Right lobe of liver (tissue), 6 donors: ENCODE data around the gene IQCF6. TPM values are rescaled to one million over a fixed set of nuclear protein-coding genes. Genes with fewer than 3 reads are reported as not detected.
"Not testable (repeated sequence)": the region's sequence is repeated elsewhere in the genome, so short reads cannot be mapped to it uniquely, and the experiment has no call there.

Source experiments
- ATAC-seq, 4 donors: fragments of 200-7000 bp; cut with Tn5 transposase; one replicate each; pipeline ENCODE4 v1.9.1; 2020; ENCODE audit warnings: mild to moderate bottlenecking in 4 of 4, moderate library complexity in 4 of 4
- DNase-seq, 3 donors: peaks; one replicate each; pipeline ENCODE4 v3.0.0-alpha.2; 2020
- H3K27ac ChIP-seq, 3 donors: fragments of 200-600 bp; one replicate each; pipeline ENCODE4 v1.8.0; 2022
- H3K27me3 ChIP-seq, 2 donors: fragments of 200-600 bp; one replicate each; pipeline ENCODE4 v1.8.0; 2022
- H3K36me3 ChIP-seq, 4 donors: fragments of 200-600 bp; sonication (generic) in 1 of 4; one replicate each; pipeline versions ENCODE4 v1.5.1 to v1.8.0; 2017 to 2022; ENCODE audit warnings: control low read depth in 1 of 4
- H3K4me1 ChIP-seq, 4 donors: fragments of 200-600 bp; sonication (generic) in 1 of 4; one replicate each; pipeline versions ENCODE4 v1.5.1 to v1.8.0; 2017 to 2022; ENCODE audit warnings: control low read depth in 1 of 4
- H3K4me3 ChIP-seq, 3 donors: fragments of 200-600 bp; one replicate each; pipeline ENCODE4 v1.8.0; 2022
- H3K9me3 ChIP-seq, 4 donors: fragments of 200-600 bp; sonication (generic) in 1 of 4; one replicate each; pipeline versions ENCODE4 v1.5.1 to v1.8.0; 2017 to 2022; ENCODE audit warnings: control low read depth in 1 of 4
- POLR2A ChIP-seq: fragments of 450-650 bp; IDR thresholded peaks from one replicate; pipeline ENCODE4 v1.6.1; 2017; ENCODE audit warnings: antibody characterized with exemption, mild to moderate bottlenecking
- WGBS: methylation state at CpG from one replicate; pipeline ENCODE4 v1.1.6; 2018; ENCODE audit warnings: low coverage, low lambda C conversion rate; ENCODE audit not compliant: insufficient coverage; ENCODE audit errors: missing lambda C conversion rate; 5-methylcytosine and 5-hydroxymethylcytosine counted together
- intact Hi-C, 2 donors: fragments of 100-400 bp; cut with DNase I; formaldehyde crosslinking; loops; one replicate each; pipeline versions ENCODE4 v1.11.2 to v1.14.1; 2022
- total RNA-seq, 6 experiments: library from RNA; depleted of rRNA in 2 of 6; stranded (reverse); fragments of >200 nt in 2 of 6; fragmentation: NEBNext Ultra II Directional in 3 of 6; extraction: Animal tissue kit (Norgen Biotek cat#: 25700) in 3 of 6; gene quantifications; one replicate each; pipeline versions ENCODE4 v1.1.0 to v1.2.4, GENCODE V29; 2016 to 2023
- TF ChIP-seq, protein P1 (sequence below), 4 donors: fragments of 200-600 bp in 3 of 4; fragments of 450-650 bp in 1 of 4; IDR thresholded peaks; one replicate each; pipeline versions ENCODE4 v1.5.1 to v1.8.0; 2016 to 2022; ENCODE audit warnings: antibody characterized with exemption in 4 of 4, mild to moderate bottlenecking in 2 of 4
- donor health status: DM: no; HTN: yes; CAD: no.
- donor health status: DM: no; HTN: no; CAD: no.
- donor health status: DM: no; HTN: no; CAD: no.
- donor health status: DM: no; HTN: yes; CAD: no.
- donor health status: DM: no; HTN: yes; CAD: no.

The IQCF6 gene
- total RNA-seq, 6 experiments from 2014 or later, result not detected

DNA sequence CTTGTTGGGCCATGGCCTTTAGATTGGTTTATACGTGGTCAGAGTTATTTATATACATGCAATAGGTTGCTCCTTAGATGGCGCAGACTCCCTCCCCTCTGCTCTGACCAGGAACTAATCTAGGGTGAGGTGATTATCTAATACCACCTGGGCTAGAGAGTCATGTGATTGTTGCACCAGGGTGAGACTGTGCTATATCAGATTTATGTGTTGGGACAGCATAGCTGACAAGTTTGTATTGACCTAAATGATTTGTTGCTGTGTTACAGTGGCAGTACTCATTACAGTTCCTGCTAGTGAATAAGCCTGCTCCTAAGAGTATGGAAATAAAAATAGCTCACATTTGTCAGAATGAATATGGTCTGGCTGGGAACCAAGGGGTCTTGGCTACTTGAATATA, 7.2 kb upstream of the IQCF6 start:
- no peak overlapping the region for H3K27ac ChIP-seq
- ATAC-seq, result no peak
- intact Hi-C loops, result no loop called here
- WGBS, result 79% methylated on average over 2 of the region's 2 CpGs
- H3K27me3 ChIP-seq, result no peaks in the 10 kb centered on the region
- no peak for DNase-seq
- TF ChIP-seq, protein P1, sequence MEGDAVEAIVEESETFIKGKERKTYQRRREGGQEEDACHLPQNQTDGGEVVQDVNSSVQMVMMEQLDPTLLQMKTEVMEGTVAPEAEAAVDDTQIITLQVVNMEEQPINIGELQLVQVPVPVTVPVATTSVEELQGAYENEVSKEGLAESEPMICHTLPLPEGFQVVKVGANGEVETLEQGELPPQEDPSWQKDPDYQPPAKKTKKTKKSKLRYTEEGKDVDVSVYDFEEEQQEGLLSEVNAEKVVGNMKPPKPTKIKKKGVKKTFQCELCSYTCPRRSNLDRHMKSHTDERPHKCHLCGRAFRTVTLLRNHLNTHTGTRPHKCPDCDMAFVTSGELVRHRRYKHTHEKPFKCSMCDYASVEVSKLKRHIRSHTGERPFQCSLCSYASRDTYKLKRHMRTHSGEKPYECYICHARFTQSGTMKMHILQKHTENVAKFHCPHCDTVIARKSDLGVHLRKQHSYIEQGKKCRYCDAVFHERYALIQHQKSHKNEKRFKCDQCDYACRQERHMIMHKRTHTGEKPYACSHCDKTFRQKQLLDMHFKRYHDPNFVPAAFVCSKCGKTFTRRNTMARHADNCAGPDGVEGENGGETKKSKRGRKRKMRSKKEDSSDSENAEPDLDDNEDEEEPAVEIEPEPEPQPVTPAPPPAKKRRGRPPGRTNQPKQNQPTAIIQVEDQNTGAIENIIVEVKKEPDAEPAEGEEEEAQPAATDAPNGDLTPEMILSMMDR (IDR thresholded peaks at IDR 0.05), result no peak
- TF ChIP-seq POLR2A, result no peak
- H3K36me3 ChIP-seq, result no peaks in the 10 kb centered on the region
- H3K4me3 ChIP-seq, result no peak overlapping the region
- no peaks in the 10 kb centered on the region for H3K9me3 ChIP-seq
- H3K4me1 ChIP-seq, result no peaks in the 10 kb centered on the region

DNA sequence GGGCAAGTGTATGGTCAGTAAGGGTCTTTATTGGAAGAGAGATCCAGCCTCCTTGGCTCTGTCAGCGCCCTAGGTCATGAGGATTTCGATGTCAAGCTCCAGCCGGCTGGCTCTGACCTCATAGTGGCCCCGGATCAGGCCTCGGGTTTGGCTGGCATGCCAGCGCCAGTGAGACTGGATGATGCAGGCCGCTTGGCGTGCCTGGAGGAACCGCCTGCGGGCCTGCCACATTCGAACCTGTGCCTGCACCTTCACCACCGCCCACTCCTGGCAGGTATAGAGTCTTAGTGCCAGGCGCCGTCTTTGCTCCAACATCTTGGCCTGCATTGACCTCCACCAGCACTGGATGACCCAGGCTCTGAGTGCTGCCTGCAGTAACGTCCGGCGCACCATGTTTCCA, 483 bp downstream of the IQCF6 start:
- H3K36me3 ChIP-seq, result no peaks in the 10 kb centered on the region
- no peaks in the 10 kb centered on the region for H3K27me3 ChIP-seq
- DNase-seq (no peak), ATAC-seq (no peak)
- no peak for TF ChIP-seq POLR2A
- TF ChIP-seq, protein P1 (IDR thresholded peaks at IDR 0.05), result no peak
- no peaks in the 10 kb centered on the region for H3K9me3 ChIP-seq
- H3K4me3 ChIP-seq, result no peak overlapping the region
- WGBS, result 93% methylated on average over 3 of the region's 17 CpGs
- intact Hi-C loops, result no loop called here
- no peaks in the 10 kb centered on the region for H3K4me1 ChIP-seq
- H3K27ac ChIP-seq, result no peak overlapping the region

DNA sequence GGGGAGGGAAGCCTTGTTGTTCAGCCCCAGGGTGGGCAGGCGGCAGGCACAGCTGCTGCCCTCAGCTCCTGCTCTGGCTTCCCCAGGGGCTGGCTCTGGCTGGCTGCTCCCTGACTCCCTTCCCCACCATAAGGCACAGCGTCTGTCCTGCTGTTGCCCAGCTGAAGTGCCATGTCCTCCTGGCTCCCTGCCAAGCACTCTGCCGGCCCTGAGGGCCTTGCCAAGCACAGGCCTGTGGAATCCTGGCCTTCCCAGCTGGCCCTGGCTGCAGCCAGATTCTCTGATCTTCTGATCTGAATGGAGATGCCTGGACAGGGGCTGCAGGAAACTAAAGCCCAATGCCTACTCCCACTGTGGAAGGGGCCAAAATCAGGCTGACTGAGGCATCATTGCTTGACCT, 1.1 kb downstream of the IQCF6 start:
- TF ChIP-seq, protein P1 (IDR thresholded peaks at IDR 0.05), result no peak
- TF ChIP-seq POLR2A, result no peak

DNA sequence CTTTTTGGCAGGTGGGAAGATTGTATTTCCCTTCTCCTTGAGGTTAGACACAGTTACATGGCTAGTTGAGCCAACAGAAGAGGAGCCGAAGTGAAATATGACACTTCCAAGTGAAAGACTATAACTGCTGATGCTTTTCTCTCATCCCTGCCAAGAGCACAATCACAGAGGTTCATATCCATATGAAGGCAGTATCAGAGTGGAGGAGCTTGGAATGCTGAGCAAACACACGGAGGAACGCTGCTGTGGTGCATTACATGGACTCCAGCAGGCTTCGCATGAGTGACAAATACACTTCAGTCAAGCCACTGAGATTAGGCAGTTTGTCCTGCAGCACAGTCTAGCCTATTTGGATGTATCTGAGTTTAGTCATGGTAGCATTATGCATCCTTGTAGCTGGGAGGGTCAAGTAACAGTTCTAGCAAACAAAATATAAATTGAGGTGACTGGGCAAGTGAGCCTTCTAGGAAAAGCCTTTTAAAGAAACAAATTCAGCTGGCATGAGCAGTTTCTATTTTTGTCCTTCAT, 5.4 kb downstream of the IQCF6 start:
- no peaks in the 10 kb centered on the region for H3K36me3 ChIP-seq
- intact Hi-C loops, result no loop called here
- 52% methylated on average over 2 of the region's 4 CpGs for WGBS
- no peaks in the 10 kb centered on the region for H3K27me3 ChIP-seq
- ATAC-seq (no peak), DNase-seq (no peak)
- no peaks in the 10 kb centered on the region for H3K9me3 ChIP-seq
- TF ChIP-seq, protein P1 (IDR thresholded peaks at IDR 0.05), result no peak
- no peak for TF ChIP-seq POLR2A
- no peak overlapping the region for H3K27ac ChIP-seq
- no peaks in the 10 kb centered on the region for H3K4me1 ChIP-seq
- no peak overlapping the region for H3K4me3 ChIP-seq

More for the DNA sequence above, 1.1 kb downstream of the IQCF6 start:
- no peaks in the 10 kb centered on the region for H3K36me3 ChIP-seq
- no peaks in the 10 kb centered on the region for H3K27me3 ChIP-seq
- ATAC-seq (peak; percentile 23 to 69 (median 57)), DNase-seq (peak; percentile 27 to 68 (median 65))
- intact Hi-C loops, result no loop called here
- H3K4me1 ChIP-seq, result no peaks in the 10 kb centered on the region
- no peak overlapping the region for H3K27ac ChIP-seq
- H3K4me3 ChIP-seq, result no peak overlapping the region
- WGBS, result no CpG with 5 or more reads among the region's 3 CpGs
- no peaks in the 10 kb centered on the region for H3K9me3 ChIP-seq

DNA sequence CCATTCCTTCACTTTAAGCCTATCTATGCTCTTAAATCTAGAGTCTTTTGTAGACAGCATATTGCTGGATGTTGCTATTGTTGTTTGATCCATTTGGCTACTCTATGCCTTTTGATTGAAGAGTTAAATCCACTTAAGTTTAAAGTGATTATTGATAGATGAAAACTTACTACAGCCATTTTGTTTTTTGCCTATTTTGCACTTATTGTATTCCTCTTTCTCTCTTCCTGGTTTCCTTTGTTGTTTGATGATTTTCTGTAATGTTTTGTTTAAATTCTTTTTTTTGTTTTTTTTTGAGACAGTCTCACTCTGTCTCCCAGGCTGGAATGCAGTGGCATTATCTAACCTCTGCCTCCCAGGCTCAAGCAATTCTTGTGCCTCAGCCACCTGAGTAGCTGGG, 19.8 kb downstream of the IQCF6 start:
- ATAC-seq (no peak), DNase-seq (no peak)
- TF ChIP-seq, protein P1 (IDR thresholded peaks at IDR 0.05), result no peak
- TF ChIP-seq POLR2A, result no peak
- H3K4me1 ChIP-seq, result no peaks in the 10 kb centered on the region
- intact Hi-C loops, result no loop called here
- peaks cover 0 to 2% (median 0%) of the 10 kb centered on the region in 4 donors for H3K9me3 ChIP-seq
- no peak overlapping the region for H3K27ac ChIP-seq
- no peak overlapping the region for H3K4me3 ChIP-seq
- peaks cover 0 to 6% of the 10 kb centered on the region in 2 donors for H3K27me3 ChIP-seq
- H3K36me3 ChIP-seq, result no peaks in the 10 kb centered on the region

DNA sequence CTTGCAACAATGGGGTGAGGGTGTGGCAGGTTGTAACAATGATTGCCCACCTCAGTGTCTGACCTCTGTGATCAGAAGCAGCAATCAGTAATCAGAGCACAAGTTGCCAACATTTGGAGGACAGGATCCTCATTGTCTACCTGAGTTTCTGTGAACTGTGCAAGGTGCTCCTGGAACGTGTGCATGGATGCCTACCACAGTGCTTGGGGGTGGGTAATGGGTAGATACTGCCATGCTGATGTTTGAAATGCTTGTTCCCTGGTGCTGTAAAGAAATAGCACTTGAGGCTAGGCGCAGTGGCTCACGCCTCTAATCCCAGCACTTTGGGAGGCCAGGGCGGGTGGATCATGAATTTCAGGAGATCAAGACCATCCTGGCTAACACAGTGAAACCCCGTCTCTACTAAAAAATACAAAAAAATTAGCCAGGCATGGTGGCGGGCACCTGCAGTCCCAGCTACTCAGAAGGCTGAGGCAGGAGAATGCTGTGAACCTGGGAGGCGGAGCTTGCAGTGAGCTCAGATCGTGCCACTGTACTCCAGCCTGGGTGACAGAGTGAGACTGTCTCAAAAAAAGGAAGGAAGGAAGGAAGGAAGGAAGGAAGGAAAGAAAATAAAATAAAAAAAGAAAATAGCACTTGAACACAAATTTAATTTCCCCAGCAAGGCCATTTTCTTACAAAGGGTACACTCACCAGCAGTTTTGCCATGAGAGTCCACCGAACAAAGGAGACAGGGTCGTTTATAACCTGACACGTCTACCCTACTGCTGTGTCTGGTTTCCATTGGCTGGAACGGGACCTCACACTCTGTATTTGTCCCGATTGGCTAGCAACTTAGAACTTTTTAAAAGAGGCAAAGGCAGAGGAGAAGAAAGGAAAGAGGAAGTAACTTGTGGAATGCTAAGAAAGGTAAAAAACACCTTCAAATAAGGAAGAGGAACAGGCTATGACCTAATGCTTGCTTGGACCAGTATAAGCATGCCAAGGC, 25.0 kb downstream of the IQCF6 start:
- intact Hi-C loops, H3K9me3 ChIP-seq, H3K36me3 ChIP-seq, H3K27ac ChIP-seq, ATAC-seq, DNase-seq, H3K4me3 ChIP-seq, H3K27me3 ChIP-seq, H3K4me1 ChIP-seq: not testable (repeated sequence)
- WGBS, result 41% methylated on average over 9 of the region's 13 CpGs
